Parathyroid adenoma (tissue), 2 donors: Measurements from ENCODE around the gene HLA-DRB5.
"Not testable (repeated sequence)": the region's sequence is repeated elsewhere in the genome, so short reads cannot be mapped to it uniquely, and the experiment has no call there.

Source experiments
- H2AFZ ChIP-seq: fragments of 300-600 bp; sonication (generic); one replicate; pipeline ENCODE4 v1.7.0; 2017; ENCODE audit warnings: antibody characterized with exemption, mild to moderate bottlenecking
- H3K27ac ChIP-seq: fragments of 300-600 bp; sonication (generic); one replicate; pipeline ENCODE4 v1.7.0; 2017
- H3K27me3 ChIP-seq: fragments of 300-600 bp; sonication (generic); one replicate; pipeline ENCODE4 v1.7.0; 2017; ENCODE audit warnings: low read length; ENCODE audit not compliant: control insufficient read depth, insufficient read depth
- H3K36me3 ChIP-seq: fragments of 300-600 bp; sonication (generic); one replicate; pipeline ENCODE4 v1.7.0; 2017; ENCODE audit warnings: low read length; ENCODE audit not compliant: control insufficient read depth, insufficient read depth
- H3K4me1 ChIP-seq: fragments of 300-600 bp; sonication (generic); one replicate; pipeline ENCODE4 v1.7.0; 2017; ENCODE audit warnings: control low read depth
- H3K4me2 ChIP-seq: fragments of 300-600 bp; sonication (generic); one replicate; pipeline ENCODE4 v1.7.0; 2017; ENCODE audit warnings: low read length
- H3K4me3 ChIP-seq: fragments of 300-600 bp; sonication (generic); one replicate; pipeline ENCODE4 v1.7.0; 2017; ENCODE audit warnings: low read depth, low read length
- H3K79me2 ChIP-seq: fragments of 300-600 bp; sonication (generic); one replicate; pipeline ENCODE4 v1.7.0; 2017; ENCODE audit warnings: control low read depth
- H3K9ac ChIP-seq: fragments of 300-600 bp; sonication (generic); one replicate; pipeline ENCODE4 v1.7.0; 2017; ENCODE audit warnings: mild to moderate bottlenecking
- H3K9me3 ChIP-seq: fragments of 300-600 bp; sonication (generic); one replicate; pipeline ENCODE4 v1.7.0; 2017; ENCODE audit warnings: low read length; ENCODE audit not compliant: control insufficient read depth
- TF ChIP-seq, protein P1 (sequence below): fragments of 300-600 bp; sonication (generic); IDR thresholded peaks from one replicate; pipeline ENCODE4 v1.7.0; 2017; ENCODE audit warnings: antibody characterized with exemption, mild to moderate bottlenecking
- donor health status: primary hyperparathyroidism.

HLA-DRB5 gene

DNA sequence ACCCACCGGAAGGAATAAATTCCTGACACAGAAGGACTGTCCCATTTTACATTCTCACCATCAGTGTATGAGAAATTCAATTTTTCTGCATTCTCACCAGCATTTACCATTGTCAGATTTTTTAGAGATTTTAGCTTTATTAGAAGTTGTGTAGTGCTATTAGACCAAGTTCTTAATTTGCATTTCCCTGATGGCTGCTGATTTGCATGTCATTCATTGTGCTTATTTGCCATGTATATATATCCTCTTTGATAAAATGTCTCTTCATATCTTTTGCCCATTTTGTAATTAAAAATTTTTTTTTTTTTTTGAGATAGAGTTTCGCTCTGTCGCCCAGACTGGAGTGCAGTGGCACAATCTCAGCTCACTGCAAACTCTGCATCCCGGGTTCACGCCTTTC, 9.8 kb upstream of the HLA-DRB5 start:
- H3K9me3 ChIP-seq, result no peaks in the 10 kb centered on the region

DNA sequence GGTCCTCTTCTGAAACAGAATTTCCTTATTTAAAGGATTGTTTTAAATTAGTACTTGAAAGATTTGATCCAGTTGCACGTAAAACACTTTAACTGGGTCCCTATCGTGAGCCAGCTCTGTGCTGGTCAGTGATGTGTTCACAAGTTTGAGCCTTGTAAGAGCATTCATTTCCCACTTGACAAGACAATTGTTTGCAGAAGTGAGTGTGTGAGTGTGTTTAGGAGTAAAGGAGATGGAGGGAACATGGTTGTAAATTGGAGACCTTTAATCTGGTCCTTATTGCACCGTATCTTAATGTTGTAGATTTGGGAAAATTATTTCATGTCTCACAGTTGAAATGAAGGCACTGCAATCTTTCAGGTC, 325 bp upstream of the HLA-DRB5 start:
- not testable (repeated sequence) for H3K9ac ChIP-seq, H3K9me3 ChIP-seq, H3K36me3 ChIP-seq, H3K27me3 ChIP-seq, H3K4me1 ChIP-seq, H3K4me2 ChIP-seq, H3K4me3 ChIP-seq, H3K79me2 ChIP-seq, H3K27ac ChIP-seq, H2AFZ ChIP-seq

More for the DNA sequence above, 9.8 kb upstream of the HLA-DRB5 start:
- Histone ChIP-seq H3K79me2 (no peaks in the 10 kb centered on the region), H3K4me2 (no peak overlapping the region), H3K4me3 (no peak overlapping the region), H3K4me1 (no peaks in the 10 kb centered on the region), H2AFZ (no peak overlapping the region), H3K27ac (no peak overlapping the region), H3K9ac (no peak overlapping the region), H3K27me3 (no peaks in the 10 kb centered on the region), H3K36me3 (no peaks in the 10 kb centered on the region)
- TF ChIP-seq, protein P1, sequence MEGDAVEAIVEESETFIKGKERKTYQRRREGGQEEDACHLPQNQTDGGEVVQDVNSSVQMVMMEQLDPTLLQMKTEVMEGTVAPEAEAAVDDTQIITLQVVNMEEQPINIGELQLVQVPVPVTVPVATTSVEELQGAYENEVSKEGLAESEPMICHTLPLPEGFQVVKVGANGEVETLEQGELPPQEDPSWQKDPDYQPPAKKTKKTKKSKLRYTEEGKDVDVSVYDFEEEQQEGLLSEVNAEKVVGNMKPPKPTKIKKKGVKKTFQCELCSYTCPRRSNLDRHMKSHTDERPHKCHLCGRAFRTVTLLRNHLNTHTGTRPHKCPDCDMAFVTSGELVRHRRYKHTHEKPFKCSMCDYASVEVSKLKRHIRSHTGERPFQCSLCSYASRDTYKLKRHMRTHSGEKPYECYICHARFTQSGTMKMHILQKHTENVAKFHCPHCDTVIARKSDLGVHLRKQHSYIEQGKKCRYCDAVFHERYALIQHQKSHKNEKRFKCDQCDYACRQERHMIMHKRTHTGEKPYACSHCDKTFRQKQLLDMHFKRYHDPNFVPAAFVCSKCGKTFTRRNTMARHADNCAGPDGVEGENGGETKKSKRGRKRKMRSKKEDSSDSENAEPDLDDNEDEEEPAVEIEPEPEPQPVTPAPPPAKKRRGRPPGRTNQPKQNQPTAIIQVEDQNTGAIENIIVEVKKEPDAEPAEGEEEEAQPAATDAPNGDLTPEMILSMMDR, result no peak

DNA sequence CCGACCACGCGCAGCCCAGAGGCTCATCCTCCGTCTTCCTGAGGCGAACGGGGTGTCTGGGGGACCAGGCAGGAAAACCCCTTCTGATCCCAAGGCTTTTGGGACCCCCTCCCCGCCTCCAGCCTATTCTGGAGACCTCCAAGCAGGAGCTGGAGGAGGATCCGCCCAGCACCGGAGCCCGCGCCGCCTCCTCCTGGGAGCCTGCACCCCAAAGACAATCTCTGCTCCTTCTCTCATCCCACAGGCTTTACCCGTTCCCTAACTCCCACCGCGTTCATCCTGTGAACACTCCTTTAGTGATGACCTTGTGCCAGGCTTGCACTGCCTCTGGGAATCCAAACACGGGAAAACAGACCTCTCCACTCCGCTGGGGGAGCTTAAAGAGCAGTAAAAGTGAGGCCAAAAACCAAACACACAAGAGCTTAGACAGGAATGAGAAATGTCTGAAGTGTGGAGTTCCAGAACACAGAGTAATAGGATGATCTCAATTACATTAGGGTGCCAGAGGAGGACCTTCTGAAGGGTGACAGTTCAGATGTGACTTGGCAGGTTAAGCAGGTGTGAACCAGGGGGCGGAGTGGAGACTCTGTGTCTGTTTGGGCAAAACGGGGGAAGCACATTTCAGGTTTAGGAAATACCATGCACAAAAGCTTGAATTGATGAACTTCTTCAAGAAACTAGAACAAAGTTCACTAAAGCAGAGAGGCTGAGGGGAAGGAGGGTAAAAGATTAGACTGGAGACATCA, 7.6 kb downstream of the HLA-DRB5 start:
- H3K9ac ChIP-seq, result no peak overlapping the region
- H3K27me3 ChIP-seq, result no peaks in the 10 kb centered on the region
- H3K9me3 ChIP-seq, result no peaks in the 10 kb centered on the region
- H3K4me2 ChIP-seq, result no peak overlapping the region
- H3K79me2 ChIP-seq, result no peaks in the 10 kb centered on the region
- H3K27ac ChIP-seq, result no peak overlapping the region
- no peak overlapping the region for H2AFZ ChIP-seq
- TF ChIP-seq, protein P1, result no peak
- H3K36me3 ChIP-seq, result no peaks in the 10 kb centered on the region
- no peaks in the 10 kb centered on the region for H3K4me1 ChIP-seq
- H3K4me3 ChIP-seq, result no peak overlapping the region

DNA sequence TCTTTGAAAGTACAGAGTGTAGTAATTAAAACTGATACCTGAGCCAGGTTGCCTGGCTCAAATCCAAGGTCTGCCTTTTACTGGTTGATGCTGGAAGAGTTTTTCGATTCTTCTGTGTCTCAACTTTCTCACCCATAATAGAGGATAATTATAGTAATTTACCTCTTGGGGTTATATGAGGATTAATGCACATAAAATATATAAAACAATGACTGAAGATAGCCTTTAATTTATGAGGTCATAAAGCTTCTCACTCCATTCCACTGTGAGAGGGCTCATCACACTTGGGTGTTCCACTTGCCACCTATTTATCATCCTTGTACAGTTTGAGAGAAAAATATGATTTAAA, 10.2 kb downstream of the HLA-DRB5 start:
- no peak overlapping the region for H3K4me2 ChIP-seq
- H3K27me3 ChIP-seq, result no peaks in the 10 kb centered on the region
- TF ChIP-seq, protein P1, result no peak
- no peaks in the 10 kb centered on the region for H3K79me2 ChIP-seq
- H3K4me1 ChIP-seq, result no peaks in the 10 kb centered on the region
- no peaks in the 10 kb centered on the region for H3K36me3 ChIP-seq
- H3K27ac ChIP-seq, result no peak overlapping the region
- no peak overlapping the region for H2AFZ ChIP-seq
- H3K4me3 ChIP-seq, result no peak overlapping the region
- H3K9ac ChIP-seq, result no peak overlapping the region
- no peaks in the 10 kb centered on the region for H3K9me3 ChIP-seq

DNA sequence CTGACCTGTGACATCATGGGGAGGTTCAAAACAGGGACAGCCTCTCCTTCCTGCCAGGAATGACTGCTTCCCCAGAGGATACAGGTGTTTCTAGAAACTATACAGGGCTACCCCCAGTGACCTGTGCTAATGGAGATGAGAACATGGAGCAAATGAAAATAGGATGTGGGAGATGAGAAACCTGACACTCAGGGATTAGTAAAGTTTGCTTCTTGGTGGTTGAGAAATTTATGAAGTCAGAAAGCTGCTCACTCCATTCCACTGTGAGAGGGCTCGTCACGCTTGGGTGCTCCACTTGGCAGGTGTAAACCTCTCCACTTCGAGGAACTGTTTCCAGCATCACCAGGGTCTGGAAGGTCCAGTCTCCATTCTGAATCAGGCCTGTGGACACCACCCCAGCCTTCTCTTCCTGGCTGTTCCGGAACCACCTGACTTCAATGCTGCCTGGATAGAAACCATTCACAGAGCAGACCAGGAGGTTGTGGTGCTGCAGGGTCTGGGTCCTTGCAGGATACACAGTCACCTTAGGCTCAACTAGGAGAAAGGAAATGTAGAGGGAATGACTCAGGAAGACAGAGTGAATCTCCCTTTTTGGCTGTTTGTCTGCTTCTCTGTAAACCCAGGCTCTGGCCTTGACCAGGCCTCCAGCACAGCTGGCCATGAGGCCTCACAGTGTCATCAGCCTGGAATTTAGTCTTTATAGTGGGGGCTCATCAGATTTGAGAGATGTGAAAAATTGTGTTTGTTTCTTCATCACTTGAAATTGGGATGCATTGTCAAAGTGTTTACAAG, 10.8 kb downstream of the HLA-DRB5 start:
- Histone ChIP-seq H3K4me1 (no peaks in the 10 kb centered on the region), H2AFZ (no peak overlapping the region), H3K9me3 (no peaks in the 10 kb centered on the region), H3K27ac (no peak overlapping the region), H3K27me3 (no peaks in the 10 kb centered on the region), H3K9ac (no peak overlapping the region), H3K36me3 (no peaks in the 10 kb centered on the region), H3K4me2 (no peak overlapping the region), H3K4me3 (no peak overlapping the region), H3K79me2 (no peaks in the 10 kb centered on the region)
- TF ChIP-seq, protein P1, result no peak
